SK-N-SH treated with all-trans-retinoic acid at 6 μM for 48 hours (cell line): ENCODE results near the gene PPT2.

Experiments used
- ATAC-seq: fragments of 200-7000 bp; cut with Tn5 transposase; 3 replicates; pipeline ENCODE4 v1.9.1; 2020; ENCODE audit warnings: mild to moderate bottlenecking, moderate library complexity
- ARNTL ChIP-seq: fragments of 450-650 bp; formaldehyde crosslinking; IDR thresholded peaks from 2 replicates; pipeline ENCODE4 v1.5.0; 2020; ENCODE audit warnings: low read depth, mild to moderate bottlenecking, moderate library complexity, borderline replicate concordance
- CSDC2 ChIP-seq: fragments of 250-450 bp; sonication (Bioruptor Pico); IDR thresholded peaks from 2 replicates; pipeline ENCODE4 v1.5.0; 2020; ENCODE audit warnings: mild to moderate bottlenecking, moderate library complexity
- ESRRG ChIP-seq: fragments of 250-450 bp; sonication (Bioruptor Pico); IDR thresholded peaks from 2 replicates; pipeline ENCODE4 v1.6.1; 2021; ENCODE audit warnings: mild to moderate bottlenecking
- GLIS3 ChIP-seq: fragments of 250-450 bp; sonication (Bioruptor Pico); IDR thresholded peaks from 2 replicates; pipeline ENCODE4 v1.5.0; 2020; ENCODE audit warnings: mild to moderate bottlenecking, moderate library complexity
- PPARA ChIP-seq: fragments of 250-450 bp; sonication (Bioruptor Pico); IDR thresholded peaks from 2 replicates; pipeline ENCODE4 v1.5.0; 2020; ENCODE audit warnings: mild to moderate bottlenecking, borderline replicate concordance
- RARB ChIP-seq: fragments of 250-450 bp; sonication (Bioruptor Pico); IDR thresholded peaks from 2 replicates; pipeline ENCODE4 v1.8.0; 2021; ENCODE audit warnings: mild to moderate bottlenecking, moderate library complexity
- SNAI2 ChIP-seq: fragments of 250-450 bp; sonication (Bioruptor Pico); IDR thresholded peaks from 2 replicates; pipeline ENCODE4 v1.5.0; 2020; ENCODE audit warnings: mild to moderate bottlenecking, moderate library complexity
- TCF4 ChIP-seq: fragments of 250-450 bp; sonication (Bioruptor Pico); IDR thresholded peaks from 2 replicates; pipeline ENCODE4 v1.8.0; 2021; ENCODE audit warnings: mild to moderate bottlenecking, moderate library complexity, borderline replicate concordance
- TOX ChIP-seq: fragments of 250-450 bp; sonication (Bioruptor Pico); IDR thresholded peaks from 2 replicates; pipeline ENCODE4 v1.8.0; 2021; ENCODE audit warnings: mild to moderate bottlenecking, moderate library complexity, borderline replicate concordance
- ZFP3 ChIP-seq: fragments of 250-450 bp; sonication (Bioruptor Pico); IDR thresholded peaks from 2 replicates; pipeline ENCODE4 v1.5.0; 2020; ENCODE audit warnings: mild to moderate bottlenecking, moderate library complexity
- ZFP30 ChIP-seq: fragments of 450-650 bp; formaldehyde crosslinking; IDR thresholded peaks from 2 replicates; pipeline ENCODE4 v1.5.0; 2022; ENCODE audit warnings: mild to moderate bottlenecking, moderate library complexity
- ZNF70 ChIP-seq: fragments of 450-650 bp; formaldehyde crosslinking; IDR thresholded peaks from 2 replicates; pipeline ENCODE4 v1.5.0; 2020; ENCODE audit warnings: mild to moderate bottlenecking, moderate library complexity
- ZNF8 ChIP-seq: fragments of 450-650 bp; formaldehyde crosslinking; IDR thresholded peaks from 2 replicates; pipeline ENCODE4 v1.5.0; 2020; ENCODE audit warnings: mild to moderate bottlenecking, moderate library complexity
- TF ChIP-seq, protein P1 (sequence below): fragments of 250-450 bp; sonication (Bioruptor Pico); IDR thresholded peaks from 2 replicates; pipeline ENCODE4 v1.5.0; 2020; ENCODE audit warnings: mild to moderate bottlenecking, moderate library complexity
- TF ChIP-seq, protein P2 (sequence below): fragments of 250-450 bp; sonication (Bioruptor Pico); IDR thresholded peaks from 2 replicates; pipeline ENCODE4 v1.8.0; 2020; ENCODE audit warnings: mild to moderate bottlenecking, moderate library complexity, borderline replicate concordance

PPT2 gene

GRCh38 chr6:32163559-32164258 is 9.8 kb downstream of the PPT2 start:
- TF ChIP-seq CSDC2 (CRISPR knock-in tag) (no peak), PPARA (CRISPR knock-in tag) (no peak), TCF4 (CRISPR knock-in tag) (no peak)
- TF ChIP-seq, protein P1, sequence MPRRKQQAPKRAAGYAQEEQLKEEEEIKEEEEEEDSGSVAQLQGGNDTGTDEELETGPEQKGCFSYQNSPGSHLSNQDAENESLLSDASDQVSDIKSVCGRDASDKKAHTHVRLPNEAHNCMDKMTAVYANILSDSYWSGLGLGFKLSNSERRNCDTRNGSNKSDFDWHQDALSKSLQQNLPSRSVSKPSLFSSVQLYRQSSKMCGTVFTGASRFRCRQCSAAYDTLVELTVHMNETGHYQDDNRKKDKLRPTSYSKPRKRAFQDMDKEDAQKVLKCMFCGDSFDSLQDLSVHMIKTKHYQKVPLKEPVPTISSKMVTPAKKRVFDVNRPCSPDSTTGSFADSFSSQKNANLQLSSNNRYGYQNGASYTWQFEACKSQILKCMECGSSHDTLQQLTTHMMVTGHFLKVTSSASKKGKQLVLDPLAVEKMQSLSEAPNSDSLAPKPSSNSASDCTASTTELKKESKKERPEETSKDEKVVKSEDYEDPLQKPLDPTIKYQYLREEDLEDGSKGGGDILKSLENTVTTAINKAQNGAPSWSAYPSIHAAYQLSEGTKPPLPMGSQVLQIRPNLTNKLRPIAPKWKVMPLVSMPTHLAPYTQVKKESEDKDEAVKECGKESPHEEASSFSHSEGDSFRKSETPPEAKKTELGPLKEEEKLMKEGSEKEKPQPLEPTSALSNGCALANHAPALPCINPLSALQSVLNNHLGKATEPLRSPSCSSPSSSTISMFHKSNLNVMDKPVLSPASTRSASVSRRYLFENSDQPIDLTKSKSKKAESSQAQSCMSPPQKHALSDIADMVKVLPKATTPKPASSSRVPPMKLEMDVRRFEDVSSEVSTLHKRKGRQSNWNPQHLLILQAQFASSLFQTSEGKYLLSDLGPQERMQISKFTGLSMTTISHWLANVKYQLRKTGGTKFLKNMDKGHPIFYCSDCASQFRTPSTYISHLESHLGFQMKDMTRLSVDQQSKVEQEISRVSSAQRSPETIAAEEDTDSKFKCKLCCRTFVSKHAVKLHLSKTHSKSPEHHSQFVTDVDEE (CRISPR knock-in tag), result no peak
- ATAC-seq, result no peak

DNA sequence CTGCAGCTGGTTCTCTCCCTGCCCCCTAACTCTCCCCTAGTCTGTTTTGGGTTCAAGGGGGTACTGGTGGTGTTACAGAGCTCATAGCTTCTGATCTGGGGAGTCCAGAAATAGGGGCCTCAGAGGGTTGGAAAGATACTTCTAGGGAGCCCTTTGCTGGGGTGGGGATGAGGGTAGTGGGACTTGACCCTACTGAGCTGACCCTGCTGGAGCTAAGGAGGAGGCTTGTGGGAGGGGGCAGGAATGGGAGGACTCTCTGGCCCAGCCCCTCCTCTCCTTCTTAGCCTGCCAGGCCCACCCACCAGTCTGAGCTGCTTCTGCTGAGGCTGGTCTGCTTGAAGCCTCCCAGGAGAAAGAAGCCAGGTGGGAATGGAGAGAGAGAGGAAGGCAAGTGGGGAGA is 10.4 kb downstream of the PPT2 start, which contains the start of gene EGFL8:
Gene EGFL8, plus strand, starts transcription at position 301 of the 400 bp plus-strand sequence. CDS start 1,571 bp downstream, outside the sequence.
- ATAC-seq, result no peak
- TF ChIP-seq GLIS3 (CRISPR knock-in tag) (no peak), RARB (no peak), ESRRG (CRISPR knock-in tag) (no peak), ARNTL (CRISPR knock-in tag) (no peak)
- TF ChIP-seq, protein P2, sequence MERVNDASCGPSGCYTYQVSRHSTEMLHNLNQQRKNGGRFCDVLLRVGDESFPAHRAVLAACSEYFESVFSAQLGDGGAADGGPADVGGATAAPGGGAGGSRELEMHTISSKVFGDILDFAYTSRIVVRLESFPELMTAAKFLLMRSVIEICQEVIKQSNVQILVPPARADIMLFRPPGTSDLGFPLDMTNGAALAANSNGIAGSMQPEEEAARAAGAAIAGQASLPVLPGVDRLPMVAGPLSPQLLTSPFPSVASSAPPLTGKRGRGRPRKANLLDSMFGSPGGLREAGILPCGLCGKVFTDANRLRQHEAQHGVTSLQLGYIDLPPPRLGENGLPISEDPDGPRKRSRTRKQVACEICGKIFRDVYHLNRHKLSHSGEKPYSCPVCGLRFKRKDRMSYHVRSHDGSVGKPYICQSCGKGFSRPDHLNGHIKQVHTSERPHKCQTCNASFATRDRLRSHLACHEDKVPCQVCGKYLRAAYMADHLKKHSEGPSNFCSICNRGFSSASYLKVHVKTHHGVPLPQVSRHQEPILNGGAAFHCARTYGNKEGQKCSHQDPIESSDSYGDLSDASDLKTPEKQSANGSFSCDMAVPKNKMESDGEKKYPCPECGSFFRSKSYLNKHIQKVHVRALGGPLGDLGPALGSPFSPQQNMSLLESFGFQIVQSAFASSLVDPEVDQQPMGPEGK (CRISPR knock-in tag), result no peak
- TF ChIP-seq, protein P1 (CRISPR knock-in tag), result no peak

- TF ChIP-seq RARB (no peak), TOX (no peak), ARNTL (CRISPR knock-in tag) (no peak), ZFP30 (CRISPR knock-in tag) (no peak)
- TF ChIP-seq, protein P1 (CRISPR knock-in tag), result no peak
- ATAC-seq, result no peak; the same call in 1 of the 3 replicates
These were observed 12.6 kb downstream of the PPT2 start for GRCh38 chr6:32166411-32167061.

- no peak for TF ChIP-seq ZNF70 (CRISPR knock-in tag)
- TF ChIP-seq ESRRG (CRISPR knock-in tag), result no peak
- no peak for TF ChIP-seq ZFP30 (CRISPR knock-in tag)
- TF ChIP-seq PPARA (CRISPR knock-in tag), result no peak
- TF ChIP-seq TCF4 (CRISPR knock-in tag), result no peak
- TF ChIP-seq SNAI2 (CRISPR knock-in tag), result no peak
- TF ChIP-seq GLIS3 (CRISPR knock-in tag), result no peak
- TF ChIP-seq ZFP3 (CRISPR knock-in tag), result no peak
- no peak for TF ChIP-seq ARNTL (CRISPR knock-in tag)
- no peak for TF ChIP-seq RARB
- TF ChIP-seq TOX, result no peak
- no peak for TF ChIP-seq ZNF8 (CRISPR knock-in tag)
- no peak for ATAC-seq
These were observed 13.3 kb downstream of the PPT2 start for GRCh38 chr6:32167154-32167760.
